GM19351 (cell line): ENCODE measurements around the gene SLC16A3.
"Not testable (repeated sequence)": the region's sequence is repeated elsewhere in the genome, so short reads cannot be mapped to it uniquely, and the experiment has no call there.

Experiments used
- ATAC-seq: cut with Tn5 transposase; IDR thresholded peaks from one replicate; pipeline ENCODE4 v1.9.1; 2021; ENCODE audit warnings: mild to moderate bottlenecking, moderate library complexity; ENCODE audit not compliant: unreplicated experiment

Gene SLC16A3

DNA sequence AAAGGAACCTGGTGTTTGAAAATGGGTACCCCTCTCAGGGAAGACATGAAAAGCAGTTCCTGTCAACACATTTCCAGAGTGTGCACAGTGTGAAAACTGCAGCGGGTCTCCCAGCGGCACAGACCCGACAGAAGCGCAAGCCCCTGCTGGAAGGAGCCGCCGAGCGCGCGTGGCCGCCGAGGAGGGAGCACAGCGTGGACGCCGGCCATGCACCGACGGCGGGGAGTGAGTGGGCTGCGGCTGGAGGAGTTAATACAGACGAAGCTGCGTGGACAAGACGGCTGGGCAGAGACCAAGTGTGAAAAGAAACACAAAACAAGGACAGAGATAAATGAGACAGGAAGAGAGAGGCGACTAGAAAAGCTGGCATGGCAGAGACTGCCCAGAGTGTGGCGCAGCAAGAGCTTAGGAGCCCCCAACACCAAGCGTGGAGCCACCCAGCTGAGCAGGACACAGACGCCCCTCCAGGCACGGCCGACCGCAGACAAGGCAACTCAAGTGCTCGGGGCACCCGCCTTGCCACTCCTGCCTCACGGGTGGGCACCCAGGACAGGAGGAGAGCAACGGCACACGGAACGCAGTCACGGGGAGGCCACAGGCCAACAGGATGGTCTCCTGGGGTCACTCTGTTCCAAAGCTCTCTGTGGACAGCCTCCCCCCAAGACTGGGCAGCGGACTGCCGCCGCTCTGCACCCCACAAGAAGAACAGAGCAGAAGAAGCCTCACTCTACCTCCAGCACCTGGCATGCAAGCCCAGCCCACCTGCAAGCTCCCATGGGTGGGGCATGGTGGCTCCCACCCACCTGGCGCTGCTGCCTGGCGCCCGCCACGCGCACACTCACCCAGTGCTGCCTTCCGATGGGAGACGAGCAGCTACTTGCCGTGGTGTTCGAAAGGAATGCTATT lies 16.5 kb downstream of the SLC16A3 start:
- ATAC-seq: no peak

DNA sequence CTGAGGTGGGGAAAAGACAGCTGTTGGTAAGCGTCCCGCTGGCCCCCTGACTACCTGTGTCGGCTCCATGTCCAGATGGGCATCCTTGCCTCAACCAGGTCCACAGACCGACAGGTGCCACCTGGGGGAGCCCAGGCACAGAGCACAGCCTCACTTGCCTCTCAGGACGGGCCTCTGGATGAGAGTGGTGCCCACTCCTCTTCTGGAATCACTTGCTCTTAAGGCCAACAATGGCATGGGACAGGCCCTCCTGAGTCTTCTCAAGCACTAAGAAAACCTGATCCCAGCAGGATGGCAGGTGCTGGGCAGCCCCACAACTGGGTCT lies 17.2 kb downstream of the SLC16A3 start:
- ATAC-seq: no peak

DNA sequence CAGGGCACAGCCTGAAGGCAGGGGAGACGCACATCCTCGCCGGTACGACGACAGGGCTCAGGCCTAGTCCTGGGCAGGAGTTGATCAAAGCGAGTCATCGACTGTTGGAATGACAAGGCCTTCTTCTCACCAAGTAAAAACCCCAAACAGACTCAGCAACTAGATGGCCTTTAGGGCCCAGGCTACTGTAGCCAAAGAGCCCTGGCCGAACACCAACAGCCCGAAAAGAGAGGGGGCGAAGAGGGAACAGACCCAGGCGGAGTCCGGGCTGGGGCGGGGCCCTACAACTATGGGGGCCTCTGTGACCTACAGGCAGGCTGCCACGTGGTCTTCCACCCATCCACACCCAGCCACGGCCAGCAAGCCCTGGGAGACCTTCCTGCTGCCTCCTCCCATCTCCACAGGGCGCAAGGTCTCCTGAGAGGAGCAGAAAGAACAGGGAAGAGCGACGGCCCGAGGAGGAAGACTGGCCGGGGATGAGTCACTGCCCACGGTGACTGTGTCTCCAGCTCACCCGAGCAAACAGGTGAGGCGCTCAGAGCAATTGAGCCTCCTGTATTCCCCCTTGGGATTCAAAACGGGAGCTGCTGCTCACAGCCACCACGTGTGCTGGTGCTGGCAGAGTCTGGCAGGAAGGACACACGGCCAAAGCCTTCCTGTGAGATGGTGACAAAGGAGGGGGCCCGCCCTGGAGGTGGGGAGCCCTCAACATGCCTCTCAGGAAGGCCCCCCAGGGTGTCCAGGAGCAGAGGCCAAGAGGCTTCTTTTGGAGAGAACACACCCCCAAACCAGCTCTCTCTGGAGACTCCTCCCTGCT lies 17.7 kb downstream of the SLC16A3 start:
- no peak for ATAC-seq

DNA sequence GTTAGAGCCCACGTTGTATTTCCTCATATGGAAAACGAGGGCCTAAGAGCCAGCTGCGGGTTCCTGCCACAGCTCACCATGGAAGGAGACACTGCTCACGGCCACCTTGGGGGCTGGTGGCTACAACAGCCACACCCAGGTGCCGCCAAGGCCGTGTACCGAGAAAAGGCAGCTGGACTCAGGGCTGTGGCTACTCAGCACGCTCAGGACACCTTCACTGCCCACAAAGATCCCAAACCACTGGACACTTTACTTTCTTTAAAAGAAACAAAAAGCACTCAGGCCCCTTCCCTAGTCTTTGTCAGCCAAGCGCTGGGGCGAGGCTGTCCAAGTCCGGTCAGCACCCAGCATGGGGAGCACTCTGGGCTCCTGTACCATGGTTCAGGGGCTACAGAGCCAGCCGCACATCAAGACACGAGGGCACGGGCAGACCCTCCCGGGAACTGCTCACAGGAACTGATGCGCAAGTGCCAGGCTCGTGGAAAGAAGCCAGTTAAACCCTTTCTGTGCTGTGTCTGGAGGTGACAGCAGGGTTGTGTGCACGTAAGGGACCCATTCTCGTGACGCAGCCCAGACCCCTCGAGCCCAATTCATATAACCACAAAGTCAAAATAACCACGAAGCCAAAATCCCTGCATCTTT lies 18.5 kb downstream of the SLC16A3 start:
- no peak for ATAC-seq

DNA sequence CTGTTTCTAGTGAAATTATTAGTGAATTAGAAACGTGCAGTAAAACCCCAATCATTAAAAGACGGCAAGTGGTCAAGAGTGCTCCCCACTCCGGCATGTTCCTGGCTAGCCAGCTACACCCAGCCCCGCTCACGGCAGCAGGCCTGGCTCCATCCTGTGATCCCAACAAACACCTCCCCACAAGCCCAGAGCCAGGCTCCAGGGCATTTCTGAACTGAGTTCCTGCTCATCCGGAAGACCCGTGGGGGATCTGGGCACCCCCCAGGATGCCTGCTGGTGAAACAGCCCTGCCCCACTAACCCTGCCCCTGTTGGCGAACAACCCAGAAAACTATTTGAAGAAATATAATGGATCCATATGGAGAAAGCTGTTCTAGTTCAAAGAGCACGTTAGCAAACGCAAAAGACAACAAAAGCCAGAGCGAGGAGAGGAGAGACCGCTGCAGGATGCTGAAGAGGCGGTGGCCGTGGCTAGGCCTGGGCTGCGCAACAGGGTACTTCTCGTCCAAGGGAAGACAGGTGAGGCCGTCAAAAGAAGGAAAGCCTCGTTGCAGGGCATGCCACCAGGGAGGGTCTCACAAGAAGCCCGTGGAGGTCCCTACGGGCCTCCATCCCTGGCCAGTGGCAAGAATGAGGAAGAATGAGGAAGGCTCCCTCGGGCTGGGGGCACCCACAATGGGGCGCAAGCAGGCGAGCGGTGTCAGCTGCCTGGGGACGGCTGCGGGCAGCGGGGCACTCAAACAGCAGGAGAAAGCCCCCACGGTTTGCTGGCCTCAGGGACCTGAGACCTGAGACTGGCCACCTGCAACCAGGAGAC lies 19.2 kb downstream of the SLC16A3 start:
- no peak for ATAC-seq

DNA sequence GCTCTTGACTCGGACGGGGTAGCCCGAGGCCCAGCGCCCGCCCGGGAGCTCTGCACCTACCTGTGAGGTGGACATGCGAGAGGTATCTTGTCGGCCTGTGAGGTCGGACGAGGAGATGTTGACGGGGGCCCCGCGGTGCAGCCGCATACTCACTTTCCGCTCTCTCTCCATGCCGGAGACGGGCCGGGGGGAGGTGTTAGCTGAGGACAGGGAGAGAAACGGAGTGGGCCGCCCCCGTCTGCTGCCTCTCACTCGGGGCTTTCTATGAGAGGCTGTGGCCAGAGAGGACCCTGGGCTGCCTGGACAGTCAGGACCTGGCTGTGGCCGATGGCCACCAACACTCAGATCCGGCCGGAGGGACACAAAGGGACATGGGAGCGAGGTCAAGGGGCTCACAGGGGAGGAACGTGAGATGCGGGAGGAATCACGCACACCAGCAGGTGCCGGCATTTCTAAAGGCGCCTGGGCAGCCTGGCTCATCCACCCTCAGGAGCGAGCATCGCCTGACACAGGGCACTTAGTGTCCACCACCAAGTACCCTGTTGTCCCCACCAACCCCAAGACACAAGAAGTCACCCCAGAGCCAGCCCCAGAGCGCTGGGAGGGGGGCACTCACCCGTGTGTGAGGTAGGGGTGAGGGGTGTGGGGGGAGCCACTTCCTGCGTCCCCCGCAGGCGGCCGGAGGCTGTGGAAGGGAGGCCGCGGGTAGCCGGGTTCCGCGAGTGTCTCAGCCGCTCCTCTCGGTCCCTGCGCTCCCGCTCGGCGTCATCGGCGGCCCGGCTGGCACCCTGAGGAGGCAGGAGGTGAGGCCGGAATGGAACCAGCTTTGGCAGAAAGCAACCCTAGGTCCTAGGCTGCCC lies 20.2 kb downstream of the SLC16A3 start:
- ATAC-seq: no peak

DNA sequence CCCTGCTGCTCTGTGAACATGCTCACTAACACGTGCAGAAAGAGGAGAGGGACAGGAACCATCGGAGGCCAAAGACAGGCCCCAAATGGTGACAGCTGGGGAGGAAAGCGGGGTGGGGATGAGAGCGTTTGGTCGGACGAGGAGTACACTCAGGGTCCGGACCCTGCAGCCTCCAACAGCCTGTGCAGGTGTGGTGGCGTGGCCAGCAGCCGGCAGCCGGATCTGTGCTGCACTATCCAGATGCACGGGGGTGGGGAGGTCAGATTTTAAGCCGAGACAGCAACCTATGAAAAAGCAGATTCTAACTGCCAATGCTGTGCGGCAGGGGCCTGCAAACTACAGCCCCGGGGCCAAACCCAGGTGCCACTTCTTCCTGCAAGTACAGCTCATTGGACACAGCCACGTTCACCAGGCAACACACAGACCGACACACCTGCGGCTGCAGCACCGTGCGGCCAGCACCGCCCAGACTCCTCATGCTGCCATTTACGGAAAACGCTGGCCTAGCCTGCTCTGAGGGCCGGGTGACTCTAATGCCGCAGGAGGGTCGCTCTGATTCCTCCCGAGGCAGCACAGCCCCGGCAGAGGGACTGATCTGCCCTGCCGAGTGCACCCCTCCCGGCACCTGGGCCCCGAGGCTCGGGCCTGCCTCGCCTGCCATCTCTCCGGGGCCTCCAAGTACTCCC lies 21.2 kb downstream of the SLC16A3 start:
- no peak for ATAC-seq

DNA sequence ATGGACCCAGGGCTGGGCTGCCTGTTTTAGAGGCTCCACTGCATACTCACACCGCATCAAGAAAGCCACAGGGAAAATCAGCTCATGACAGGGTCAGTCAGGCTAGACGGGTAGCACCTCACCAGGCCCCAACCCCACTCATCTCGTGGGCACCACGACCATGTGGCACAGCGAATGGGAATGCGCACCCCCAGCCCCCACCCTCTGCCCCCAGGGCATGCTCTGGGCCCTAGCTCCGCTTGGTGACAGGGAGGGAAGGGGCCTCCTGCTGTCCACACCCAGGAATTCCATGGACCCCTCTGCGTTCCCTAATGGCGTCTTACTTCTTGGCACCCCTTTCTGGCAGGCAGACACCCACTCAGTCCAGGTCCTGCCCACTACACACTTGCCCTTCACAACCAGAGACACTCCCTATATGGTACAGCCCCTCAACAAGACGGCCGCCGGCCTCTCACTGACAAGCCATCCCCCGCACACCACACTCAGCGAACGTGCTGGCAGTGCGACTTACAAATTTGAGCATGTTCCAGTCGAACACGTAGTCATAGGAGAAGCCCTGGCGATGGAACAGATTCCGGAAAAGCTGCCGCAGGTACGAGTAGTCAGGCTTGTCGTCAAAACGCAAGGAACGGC lies 22.1 kb downstream of the SLC16A3 start:
- no peak for ATAC-seq

DNA sequence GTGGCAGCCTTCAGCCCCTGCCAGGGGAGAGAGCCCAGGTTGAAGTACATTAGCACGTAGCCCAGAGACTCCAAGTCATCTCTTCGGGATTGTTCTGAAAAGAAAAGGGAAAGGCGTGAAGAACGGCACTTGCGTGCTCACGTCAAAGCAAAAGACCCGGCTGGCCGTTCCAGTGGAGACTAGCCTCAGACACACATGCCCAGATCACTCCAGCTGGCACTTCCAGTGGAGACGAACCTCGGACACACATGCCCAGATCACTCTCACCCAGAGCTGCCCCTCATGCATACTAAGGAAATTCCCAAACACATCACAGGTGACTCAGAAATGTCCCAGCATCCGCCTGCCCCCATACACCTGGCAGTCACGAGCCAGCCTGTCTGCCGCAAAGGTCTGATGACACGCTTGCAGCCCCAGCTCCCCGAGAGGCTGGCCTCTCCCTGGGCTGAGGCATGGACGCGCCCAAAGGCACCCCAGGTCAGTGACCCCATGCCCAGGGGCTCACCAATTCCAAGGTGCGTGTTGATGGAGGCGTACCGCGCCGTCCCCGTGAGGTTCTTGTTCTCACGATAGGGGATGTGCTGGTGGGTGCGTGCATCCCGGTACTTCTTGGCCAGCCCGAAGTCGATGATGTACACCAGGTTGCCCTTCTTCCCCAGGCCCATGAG lies 23.8 kb downstream of the SLC16A3 start:
- no peak for ATAC-seq

DNA sequence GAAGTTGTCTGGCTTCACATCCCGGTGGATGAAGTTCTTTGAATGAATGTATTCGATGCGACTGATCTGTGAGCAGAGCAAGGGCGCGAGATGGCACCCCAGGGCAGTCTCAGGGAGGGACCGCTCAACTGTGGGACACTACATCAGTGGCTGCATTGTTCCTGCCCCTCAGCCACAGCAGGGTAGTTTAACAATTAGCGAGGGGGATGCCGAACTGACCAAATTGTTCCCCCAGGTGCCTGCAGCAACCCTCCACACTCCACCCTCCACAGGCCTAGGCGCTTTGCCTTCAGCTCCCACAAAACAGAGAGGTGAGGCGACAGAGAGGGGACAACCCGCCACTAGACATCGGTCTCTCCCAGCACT lies 24.3 kb downstream of the SLC16A3 start:
- ATAC-seq: no peak

DNA sequence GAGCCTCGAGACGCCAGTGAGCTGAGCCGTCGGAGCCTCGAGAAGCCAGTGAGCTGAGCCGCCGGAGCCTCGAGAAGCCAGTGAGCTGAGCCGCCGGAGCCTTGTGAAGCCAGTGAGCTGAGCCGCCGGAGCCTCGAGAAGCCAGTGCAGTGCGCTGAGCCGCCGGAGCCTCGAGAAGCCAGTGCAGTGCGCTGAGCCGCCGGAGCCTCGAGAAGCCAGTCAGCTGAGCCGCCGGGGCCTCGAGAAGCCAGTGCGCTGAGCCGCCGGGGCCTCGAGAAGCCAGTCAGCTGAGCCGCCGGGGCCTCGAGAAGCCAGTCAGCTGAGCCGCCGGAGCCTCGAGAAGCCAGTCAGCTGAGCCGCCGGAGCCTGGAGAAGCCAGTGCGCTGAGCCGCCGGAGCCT lies 25.3 kb downstream of the SLC16A3 start:
- not testable (repeated sequence) for ATAC-seq

DNA sequence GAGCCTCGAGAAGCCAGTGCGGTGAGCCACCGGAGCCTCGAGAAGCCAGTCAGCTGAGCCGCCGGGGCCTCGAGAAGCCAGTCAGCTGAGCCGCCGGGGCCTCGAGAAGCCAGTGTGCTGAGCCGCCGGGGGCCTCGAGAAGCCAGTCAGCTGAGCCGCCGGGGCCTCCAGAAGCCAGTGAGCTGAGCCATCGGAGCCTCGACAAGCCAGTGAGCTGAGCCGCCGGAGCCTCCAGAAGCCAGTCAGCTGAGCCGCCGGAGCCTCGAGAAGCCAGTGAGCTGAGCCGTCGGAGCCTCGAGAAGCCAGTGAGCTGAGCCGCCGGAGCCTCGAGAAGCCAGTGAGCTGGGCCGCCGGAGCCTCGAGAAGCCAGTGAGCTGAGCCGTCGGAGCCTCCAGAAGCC lies 25.9 kb downstream of the SLC16A3 start:
- ATAC-seq: not testable (repeated sequence)

DNA sequence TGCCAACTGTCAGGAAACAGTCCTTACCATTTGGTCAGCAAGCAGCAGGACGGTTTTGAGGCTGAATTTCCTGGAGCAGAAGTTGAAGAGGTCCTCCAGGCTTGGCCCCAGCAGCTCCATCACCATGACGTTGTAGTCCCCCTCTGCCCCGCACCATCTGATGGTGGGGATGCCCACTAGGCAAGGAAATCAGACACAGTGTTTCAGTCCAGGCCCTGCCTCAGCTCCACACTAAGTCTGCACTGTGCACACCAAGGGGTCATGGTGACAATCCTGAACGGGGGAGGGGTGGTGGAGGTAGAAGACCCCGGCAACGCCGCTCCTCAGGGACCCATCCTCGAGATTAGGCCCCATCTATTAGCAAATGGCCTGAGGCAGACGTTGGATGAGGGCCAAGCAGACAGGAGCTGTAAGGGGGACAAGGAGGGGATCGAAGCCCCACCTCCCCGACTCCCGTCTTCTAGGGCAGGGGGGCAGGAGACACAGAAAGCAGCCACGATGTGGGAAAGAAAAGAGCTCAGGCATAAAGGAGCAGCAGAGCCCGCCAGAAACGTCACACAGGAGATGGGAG lies 26.6 kb downstream of the SLC16A3 start:
- no peak for ATAC-seq

DNA sequence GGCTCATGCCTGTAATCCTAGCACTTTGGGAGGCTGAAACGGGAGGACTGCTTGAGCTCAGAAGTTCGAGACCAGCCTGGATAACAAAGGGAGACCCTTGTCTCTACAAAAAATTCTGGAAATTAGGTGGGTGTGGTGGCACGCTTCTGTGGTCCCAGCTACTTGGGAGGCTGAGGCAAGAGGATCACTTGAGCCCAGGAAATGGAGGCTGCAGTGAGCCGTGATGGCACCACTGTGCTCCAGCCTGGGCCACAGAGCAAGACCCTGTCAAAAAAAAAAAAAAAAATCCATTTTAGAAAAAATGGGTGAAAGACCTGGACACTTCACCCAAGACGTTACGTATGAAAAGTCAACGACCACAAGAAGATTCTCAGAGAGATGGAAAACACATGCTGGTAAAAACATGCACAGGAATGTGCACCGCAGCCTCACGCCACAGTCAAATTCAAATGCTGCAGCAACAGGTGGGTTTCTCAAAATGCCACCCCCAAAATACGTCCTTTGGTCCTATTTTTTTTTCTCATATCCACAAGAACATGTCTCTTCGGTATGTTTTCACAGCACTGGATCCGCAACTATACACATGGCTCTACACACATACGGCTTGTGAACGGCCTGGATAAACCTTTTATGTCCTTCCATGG lies 27.5 kb downstream of the SLC16A3 start:
- ATAC-seq: no peak

DNA sequence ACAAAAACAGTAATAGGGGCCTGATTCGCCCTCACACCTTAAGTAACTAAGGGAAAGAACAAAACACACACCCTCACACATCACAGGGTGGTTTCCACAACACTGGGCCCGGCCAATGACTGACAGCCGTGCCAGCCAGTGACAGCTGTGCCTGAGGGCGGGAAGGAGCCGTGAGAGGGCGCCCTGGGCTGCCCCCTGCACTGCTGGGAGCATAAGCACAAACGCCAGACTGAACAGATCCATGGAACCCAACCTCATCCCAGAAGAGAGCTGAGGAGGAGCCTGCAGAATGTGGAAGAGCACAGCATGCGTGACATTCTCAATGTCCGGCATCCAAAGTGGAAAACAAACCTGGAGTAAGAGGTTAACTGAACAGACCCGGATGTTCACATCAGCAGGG lies 28.6 kb downstream of the SLC16A3 start:
- no peak for ATAC-seq

DNA sequence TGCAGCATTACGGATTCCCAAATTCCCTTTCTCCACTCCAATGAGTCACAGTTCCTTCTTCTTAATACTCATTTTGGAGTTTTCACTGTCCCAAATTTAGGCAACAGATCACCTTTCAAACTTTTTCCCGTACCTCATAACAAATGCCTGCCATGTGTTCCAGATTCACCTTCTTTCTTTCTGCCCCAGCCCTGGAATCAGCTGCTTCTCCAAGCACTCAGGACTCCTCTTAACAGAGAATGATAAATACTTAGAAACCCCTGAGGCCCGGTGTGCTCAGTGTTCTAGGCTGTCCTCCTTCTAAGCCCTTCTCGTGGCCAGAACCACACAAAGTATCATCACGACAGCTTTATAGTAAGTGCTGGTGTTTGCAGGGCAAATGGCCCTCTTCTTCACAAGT lies 29.7 kb downstream of the SLC16A3 start:
- no peak for ATAC-seq
